H9 (cell line): ENCODE data around the gene ATP6V1B1. TPM values are rescaled to one million over a fixed set of nuclear protein-coding genes. Genes with fewer than 3 reads are reported as not detected.

Experiments used
- DNase-seq: peaks from one replicate; pipeline ENCODE4 v3.0.0-alpha.2; 2017
- H2AFZ ChIP-seq: one replicate; pipeline ENCODE4 v1.6.1; 2013; ENCODE audit warnings: mild to moderate bottlenecking, low read length, control low read depth, moderate library complexity
- H2AK5ac ChIP-seq: 2 replicates; pipeline ENCODE4 v1.6.1; 2013; ENCODE audit warnings: low read length, control low read depth, mixed read lengths; ENCODE audit not compliant: insufficient read length
- H2BK120ac ChIP-seq: one replicate; pipeline ENCODE4 v1.6.1; 2013; ENCODE audit warnings: low read depth, mild to moderate bottlenecking, low read length, control low read depth, inconsistent platforms; ENCODE audit not compliant: poor library complexity, severe bottlenecking
- H2BK12ac ChIP-seq: 2 replicates; pipeline ENCODE4 v1.6.1; 2013; ENCODE audit warnings: low read length, control low read depth, mixed read lengths, low read depth; ENCODE audit not compliant: insufficient read length
- H2BK15ac ChIP-seq: 2 replicates; pipeline ENCODE4 v1.6.1; 2013; ENCODE audit warnings: low read depth, low read length, control low read depth
- H2BK20ac ChIP-seq: one replicate; pipeline ENCODE4 v1.6.1; 2013; ENCODE audit warnings: low read depth, mild to moderate bottlenecking, low read length, control low read depth, inconsistent platforms; ENCODE audit not compliant: poor library complexity, severe bottlenecking
- H2BK5ac ChIP-seq: 2 replicates; pipeline ENCODE4 v1.6.1; 2013; ENCODE audit warnings: low read length, control low read depth, mixed read lengths; ENCODE audit not compliant: insufficient read length
- H3K14ac ChIP-seq: 2 replicates; pipeline ENCODE4 v1.6.1; 2013; ENCODE audit warnings: low read length, control low read depth; ENCODE audit not compliant: insufficient read depth
- H3K18ac ChIP-seq: 2 replicates; pipeline ENCODE4 v1.6.1; 2013; ENCODE audit warnings: low read depth, mild to moderate bottlenecking, mixed read lengths, low read length, control low read depth; ENCODE audit not compliant: insufficient read length
- H3K23ac ChIP-seq: 2 replicates; pipeline ENCODE4 v1.6.1; 2013; ENCODE audit warnings: low read length, control low read depth, mixed read lengths, low read depth; ENCODE audit not compliant: insufficient read length
- H3K23me2 ChIP-seq: 2 replicates; pipeline ENCODE4 v1.6.1; 2013; ENCODE audit warnings: low read depth, mild to moderate bottlenecking, mixed read lengths, low read length, control low read depth; ENCODE audit not compliant: insufficient read length, poor library complexity, severe bottlenecking
- H3K27ac ChIP-seq: 2 replicates; pipeline ENCODE4 v1.5.1; 2013; ENCODE audit warnings: low read length, control low read depth, mixed read lengths, low read depth; ENCODE audit not compliant: insufficient read length
- H3K27me3 ChIP-seq: 2 replicates; pipeline ENCODE4 v1.6.1; 2013; ENCODE audit warnings: low read length, control low read depth, inconsistent platforms; ENCODE audit not compliant: insufficient read depth
- H3K4ac ChIP-seq: 2 replicates; pipeline ENCODE4 v1.6.1; 2013; ENCODE audit warnings: low read depth, mild to moderate bottlenecking, control low read depth, inconsistent platforms, low read length, moderate library complexity
- H3K4me1 ChIP-seq: 2 replicates; pipeline ENCODE4 v1.6.1; 2013; ENCODE audit warnings: low read length, control low read depth, inconsistent platforms; ENCODE audit not compliant: insufficient read depth
- H3K4me2 ChIP-seq: 2 replicates; pipeline ENCODE4 v1.6.1; 2013; ENCODE audit warnings: low read length, control low read depth, mixed read lengths; ENCODE audit not compliant: insufficient read length, insufficient read depth
- H3K56ac ChIP-seq: 2 replicates; pipeline ENCODE4 v1.6.1; 2013; ENCODE audit warnings: low read depth, mild to moderate bottlenecking, mixed read lengths, low read length, control low read depth; ENCODE audit not compliant: insufficient read length
- H3K79me1 ChIP-seq: 2 replicates; pipeline ENCODE4 v1.6.1; 2013; ENCODE audit warnings: low read depth, mild to moderate bottlenecking, moderate library complexity, low read length, control low read depth, inconsistent platforms; ENCODE audit not compliant: insufficient read depth, poor library complexity, severe bottlenecking
- H3K79me2 ChIP-seq: 2 replicates; pipeline ENCODE4 v1.6.1; 2013; ENCODE audit warnings: low read length, control low read depth, inconsistent platforms; ENCODE audit not compliant: insufficient read depth
- H3K9ac ChIP-seq: 2 replicates; pipeline ENCODE4 v1.6.1; 2013; ENCODE audit warnings: low read length, control low read depth, mixed read lengths; ENCODE audit not compliant: insufficient read length; ENCODE audit errors: extremely low read depth
- H3K9me3 ChIP-seq: one replicate; pipeline ENCODE4 v1.6.1; 2013; ENCODE audit warnings: low read depth, low read length, inconsistent platforms; ENCODE audit not compliant: control insufficient read depth
- H3T11ph ChIP-seq: one replicate; pipeline ENCODE4 v1.6.1; 2013; ENCODE audit warnings: mild to moderate bottlenecking, low read length, control low read depth, inconsistent platforms
- H4K20me1 ChIP-seq: one replicate; pipeline ENCODE4 v1.6.1; 2013; ENCODE audit not compliant: control insufficient read depth, insufficient read length, insufficient read depth
- H4K5ac ChIP-seq: 2 replicates; pipeline ENCODE4 v1.6.1; 2013; ENCODE audit warnings: low read depth, mild to moderate bottlenecking, mixed read lengths, low read length, control low read depth; ENCODE audit not compliant: insufficient read length
- H4K8ac ChIP-seq: replicated peaks from 2 replicates; pipeline ENCODE4 v1.6.1; 2013; ENCODE audit warnings: low read length, control low read depth, mixed read lengths, low read depth; ENCODE audit not compliant: insufficient read length
- H4K91ac ChIP-seq: 2 replicates; pipeline ENCODE4 v1.6.1; 2013; ENCODE audit warnings: low read depth, mild to moderate bottlenecking, moderate library complexity, mixed read lengths, low read length, control low read depth; ENCODE audit not compliant: insufficient read length
- H3K27ac Mint-ChIP-seq, 3 experiments: 2 replicates in 2 of 3; 3 replicates in 1 of 3; pipeline ENCODE4 v1.8.0; 2020 to 2021; ENCODE audit warnings: mixed read lengths in 3 of 3, mild to moderate bottlenecking in 1 of 3, moderate library complexity in 1 of 3
- H3K27me3 Mint-ChIP-seq: 2 replicates; pipeline ENCODE4 v1.8.0; 2021; ENCODE audit warnings: low read depth, mild to moderate bottlenecking, moderate library complexity, mixed read lengths
- H3K36me3 Mint-ChIP-seq, 3 experiments: 2 replicates in 2 of 3; 3 replicates in 1 of 3; pipeline ENCODE4 v1.8.0; 2020 to 2021; ENCODE audit warnings: low read depth in 3 of 3, mixed read lengths in 3 of 3; ENCODE audit not compliant: insufficient read depth in 1 of 3
- H3K4me1 Mint-ChIP-seq, 2 experiments: 2 replicates each; pipeline ENCODE4 v1.8.0; 2020; ENCODE audit warnings: mixed read lengths in 2 of 2
- H3K4me3 Mint-ChIP-seq, 2 experiments: 2 replicates in 1 of 2; 3 replicates in 1 of 2; pipeline ENCODE4 v1.8.0; 2020 to 2021; ENCODE audit warnings: mild to moderate bottlenecking in 2 of 2, mixed read lengths in 2 of 2, moderate library complexity in 1 of 2
- H3K9me3 Mint-ChIP-seq, 2 experiments: 2 replicates in 1 of 2; 3 replicates in 1 of 2; pipeline ENCODE4 v1.8.0; 2020; ENCODE audit warnings: mild to moderate bottlenecking in 2 of 2, mixed read lengths in 2 of 2, moderate library complexity in 1 of 2
- CTCF ChIP-seq: fragments of 200-600 bp; sonication (generic); conservative IDR thresholded peaks from 3 replicates; pipeline ENCODE4 v1.8.0; 2021; ENCODE audit warnings: antibody characterized with exemption, mild to moderate bottlenecking
- WGBS: extraction: QIAGEN DNeasy Blood & Tissue Kit; methylation state at CpG from one replicate; pipeline ENCODE4 v1.1.7; 2013; ENCODE audit warnings: missing lambda C conversion rate, low lambda C conversion rate, mixed read lengths; ENCODE audit not compliant: insufficient read length; ENCODE audit errors: extremely low coverage; 5-methylcytosine and 5-hydroxymethylcytosine counted together
- total RNA-seq: library from RNA; stranded (reverse); gene quantifications from 2 replicates; pipeline ENCODE4 v1.2.1, GENCODE V29; 2021

The ATP6V1B1 gene
- total RNA-seq, 1 experiment from 2014 or later = not detected

GRCh38 chr2:70921031-70921430 lies 14.7 kb upstream of the ATP6V1B1 start:
- Histone ChIP-seq H4K5ac (no peak overlapping the region), H2BK20ac (no peak overlapping the region), H2AFZ (no peak overlapping the region), H3K14ac (no peak overlapping the region), H4K91ac (no peak overlapping the region), H3K18ac (no peak overlapping the region), H3K56ac (no peak overlapping the region), H3K9ac (no peak overlapping the region), H3K79me2 (no peaks in the 10 kb centered on the region), H3K23me2 (no peaks in the 10 kb centered on the region), H4K20me1 (no peaks in the 10 kb centered on the region), H2BK12ac (no peak overlapping the region), H2BK120ac (no peak overlapping the region), H3K79me1 (no peaks in the 10 kb centered on the region), H2BK5ac (no peak overlapping the region), H3T11ph (no peak overlapping the region), H3K23ac (no peak overlapping the region), H3K4me2 (no peak overlapping the region), H3K4me1 (no peaks in the 10 kb centered on the region), H4K8ac (no peak overlapping the region), H3K9me3 (no peaks in the 10 kb centered on the region), H3K27ac (no peak overlapping the region), H2BK15ac (no peak overlapping the region), H3K4ac (no peak overlapping the region), H2AK5ac (no peak overlapping the region), H3K27me3 (no peaks in the 10 kb centered on the region)
- no peak for TF ChIP-seq CTCF
- H3K36me3 Mint-ChIP-seq = no peaks in the 10 kb centered on the region
- no peaks in the 10 kb centered on the region for H3K9me3 Mint-ChIP-seq
- H3K4me3 Mint-ChIP-seq = no peak overlapping the region; a peak in 1 of 5 replicates
- no CpG with 5 or more reads among the region's 12 CpGs for WGBS
- H3K4me1 Mint-ChIP-seq = peaks cover 14 to 19% of the 10 kb centered on the region in 2 experiments
- H3K27ac Mint-ChIP-seq = no peak overlapping the region
- peaks cover 62% of the 10 kb centered on the region for H3K27me3 Mint-ChIP-seq
- DNase-seq = peak; percentile 17
